PC-3 (cell line): ENCODE results near the gene ARID5B. TPM values are rescaled to one million over a fixed set of nuclear protein-coding genes. Genes with fewer than 3 reads are reported as not detected.

Experiments used
- ATAC-seq: fragments of 200-7000 bp; cut with Tn5 transposase; 2 replicates; pipeline ENCODE4 v1.9.1; 2020; ENCODE audit warnings: mild to moderate bottlenecking, moderate library complexity
- BruUV-seq: library from RNA; stranded (reverse); fragments of 400-500 nt; replicated peaks from 2 replicates; lab custom pipeline; 2021; lab: Mats Ljungman, UMichigan
- CTCF ChIA-PET: fragments of 300-600 bp; sonication (Branson Sonifier 250); formaldehyde crosslinking; loops from one replicate; lab custom pipeline; 2022; ENCODE audit warnings: antibody characterized with exemption; lab: Charles Lee
- POLR2A ChIA-PET: fragments of 300-600 bp; sonication (Branson Sonifier 250); formaldehyde crosslinking; loops from one replicate; lab custom pipeline; 2022; ENCODE audit warnings: antibody characterized with exemption; ENCODE audit not compliant: unreplicated experiment; lab: Charles Lee
- DNase-seq: peaks from one replicate; pipeline ENCODE4 v3.0.0-alpha.2; 2015
- H2AFZ ChIP-seq: fragments of 300-600 bp; sonication (generic); 2 replicates; pipeline ENCODE4 v1.6.0; 2016; ENCODE audit warnings: antibody characterized with exemption, low read length
- H3F3A ChIP-seq: fragments of 300-600 bp; sonication (generic); one replicate; pipeline ENCODE4 v1.6.0; 2017; ENCODE audit warnings: antibody characterized with exemption, low read length, control low read depth, mild to moderate bottlenecking; ENCODE audit not compliant: unreplicated experiment
- H3K27ac ChIP-seq: fragments of 300-600 bp; sonication (generic); 2 replicates; pipeline ENCODE4 v1.5.1; 2016; ENCODE audit warnings: mild to moderate bottlenecking, low read length
- H3K27me3 ChIP-seq: fragments of 300-600 bp; sonication (generic); 2 replicates; pipeline ENCODE4 v1.6.1; 2016; ENCODE audit warnings: low read length, mixed read lengths
- H3K36me3 ChIP-seq: fragments of 300-600 bp; sonication (generic); 2 replicates; pipeline ENCODE4 v1.6.1; 2016; ENCODE audit warnings: low read depth, mixed run types, low read length, mixed read lengths
- H3K4me1 ChIP-seq: fragments of 300-600 bp; sonication (generic); 2 replicates; pipeline ENCODE4 v1.5.1; 2016; ENCODE audit warnings: low read length; ENCODE audit not compliant: insufficient read depth
- H3K4me2 ChIP-seq: fragments of 300-600 bp; sonication (generic); 2 replicates; pipeline ENCODE4 v1.6.0; 2016; ENCODE audit warnings: low read length
- H3K4me3 ChIP-seq: fragments of 300-600 bp; sonication (generic); 2 replicates; pipeline ENCODE4 v1.5.1; 2016; ENCODE audit warnings: mild to moderate bottlenecking, low read length, mixed read lengths
- H3K79me2 ChIP-seq: fragments of 300-600 bp; sonication (generic); 2 replicates; pipeline ENCODE4 v1.6.1; 2017; ENCODE audit warnings: low read length, mixed read lengths
- H3K9ac ChIP-seq: fragments of 300-600 bp; sonication (generic); 2 replicates; pipeline ENCODE4 v1.6.0; 2016; ENCODE audit warnings: mild to moderate bottlenecking, low read length
- H3K9me2 ChIP-seq: fragments of 300-600 bp; sonication (generic); replicated peaks from 2 replicates; pipeline ENCODE4 v1.6.1; 2016; ENCODE audit warnings: mixed run types, low read length, mixed read lengths
- H3K9me3 ChIP-seq: fragments of 300-600 bp; sonication (generic); 2 replicates; pipeline ENCODE4 v1.6.1; 2016; ENCODE audit warnings: low read length, mixed read lengths
- H4K20me1 ChIP-seq: fragments of 300-600 bp; sonication (generic); 2 replicates; pipeline ENCODE4 v1.6.1; 2016; ENCODE audit warnings: low read length, mixed read lengths
- CTCF ChIP-seq: fragments of 300-600 bp; sonication (generic); conservative IDR thresholded peaks from 2 replicates; pipeline ENCODE4 v1.5.1; 2017; ENCODE audit warnings: antibody characterized with exemption, low read depth, mild to moderate bottlenecking, low read length
- EZH2 ChIP-seq: fragments of 300-600 bp; sonication (generic); IDR thresholded peaks from one replicate; pipeline ENCODE4 v1.6.1; 2017; ENCODE audit warnings: antibody characterized with exemption, mild to moderate bottlenecking, low read length; ENCODE audit not compliant: unreplicated experiment
- EZH2phosphoT487 ChIP-seq: fragments of 300-600 bp; sonication (generic); IDR thresholded peaks from 2 replicates; pipeline ENCODE4 v1.6.1; 2018; ENCODE audit warnings: mild to moderate bottlenecking, antibody characterized with exemption, low read length, borderline replicate concordance
- intact Hi-C: fragments of 100-400 bp; cut with micrococcal nuclease; formaldehyde crosslinking; loops from 2 replicates; pipeline ENCODE4 v1.9.0; 2023
- total RNA-seq: library from RNA; depleted of rRNA; stranded (reverse); fragments of >200 nt; gene quantifications from 2 replicates; pipeline ENCODE4 v1.2.3, GENCODE V29; 2014

The ARID5B gene
- total RNA-seq, 1 experiment from 2014 or later, result 26.4 TPM

- ATAC-seq, result no peak
- H3K4me2 ChIP-seq, result no peak overlapping the region
- H4K20me1 ChIP-seq, result no peaks in the 10 kb centered on the region
- H3K4me3 ChIP-seq, result no peak overlapping the region
- no peak overlapping the region for H3K9ac ChIP-seq
- intact Hi-C loops, result no loop called here
- H3K4me1 ChIP-seq, result no peaks in the 10 kb centered on the region
- no peak overlapping the region for H2AFZ ChIP-seq
- H3K9me3 ChIP-seq, result no peaks in the 10 kb centered on the region
- no peaks in the 10 kb centered on the region for H3K36me3 ChIP-seq
- no TSS peak for BruUV-seq
- H3K27me3 ChIP-seq, result no peaks in the 10 kb centered on the region
- TF ChIP-seq EZH2phosphoT487 (no peak), CTCF (no peak)
- no peaks in the 10 kb centered on the region for H3K79me2 ChIP-seq
- no peak overlapping the region for H3K27ac ChIP-seq
- H3K9me2 ChIP-seq, result no peaks in the 10 kb centered on the region
- POLR2A ChIA-PET, result interaction anchor here (0.5 kb wide), 1 partner anchor 10 kb away, joined by 3 read pairs; no protein-coding TSS in a partner anchor
- no peak for DNase-seq
- no peaks in the 10 kb centered on the region for H3F3A ChIP-seq
- CTCF ChIA-PET, result no interaction called here
These were observed 62.2 kb downstream of the ARID5B start for GRCh38 chr10:61963669-61964058.

GRCh38 chr10:61964059-61964709 lies 62.7 kb downstream of the ARID5B start:
- TF ChIP-seq CTCF (no peak), EZH2phosphoT487 (no peak), EZH2 (no peak)
- Histone ChIP-seq H3K27ac (no peak overlapping the region), H3K4me1 (no peaks in the 10 kb centered on the region), H4K20me1 (no peaks in the 10 kb centered on the region), H3K9me2 (no peaks in the 10 kb centered on the region), H3K79me2 (no peaks in the 10 kb centered on the region), H3K4me3 (no peak overlapping the region), H3F3A (no peaks in the 10 kb centered on the region), H3K9me3 (no peaks in the 10 kb centered on the region), H3K4me2 (no peak overlapping the region), H3K9ac (no peak overlapping the region), H3K36me3 (no peaks in the 10 kb centered on the region), H2AFZ (no peak overlapping the region), H3K27me3 (no peaks in the 10 kb centered on the region)
- intact Hi-C loops, result no loop called here
- ChIA-PET POLR2A (interaction anchor here (0.5 kb wide), 1 partner anchor 11 kb away, joined by 3 read pairs; no protein-coding TSS in a partner anchor), CTCF (no interaction called here)
- ATAC-seq (no peak), DNase-seq (no peak)
- no TSS peak for BruUV-seq

GRCh38 chr10:61964949-61965702 lies 63.6 kb downstream of the ARID5B start:
- POLR2A ChIA-PET, result no interaction called here
- ATAC-seq (no peak), DNase-seq (no peak)
- no TSS peak for BruUV-seq
- CTCF ChIA-PET, result no interaction called here
- no peaks in the 10 kb centered on the region for H3K9me3 ChIP-seq
- H3F3A ChIP-seq, result no peaks in the 10 kb centered on the region
- no peaks in the 10 kb centered on the region for H3K36me3 ChIP-seq
- intact Hi-C loops, result no loop called here
- H3K4me1 ChIP-seq, result peaks cover 1% of the 10 kb centered on the region; the same call in 1 of the 2 replicates
- no peak overlapping the region for H2AFZ ChIP-seq
- H3K27me3 ChIP-seq, result no peaks in the 10 kb centered on the region
- no peaks in the 10 kb centered on the region for H3K79me2 ChIP-seq
- H4K20me1 ChIP-seq, result no peaks in the 10 kb centered on the region
- no peak overlapping the region for H3K4me2 ChIP-seq
- no peak overlapping the region for H3K9ac ChIP-seq
- TF ChIP-seq CTCF, result no peak
- no peak overlapping the region for H3K27ac ChIP-seq
- H3K4me3 ChIP-seq, result no peak overlapping the region
- H3K9me2 ChIP-seq, result no peaks in the 10 kb centered on the region
